T-helper 1 cell treated with Interleukin-12 subunit alpha and Interleukin-12 subunit beta and Interleukin-4 antibody, amounts not matched to agents 30 μg/mL and 1 μg/mL, for 36 hours (primary cell): Measurements from ENCODE around the gene BCKDHA.
"Not testable (repeated sequence)": the region's sequence is repeated elsewhere in the genome, so short reads cannot be mapped to it uniquely, and the experiment has no call there.

Experiments used
- H3K27ac Mint-ChIP-seq: one replicate; pipeline ENCODE4 v1.8.0; 2021; ENCODE audit warnings: mild to moderate bottlenecking, mixed read lengths
- H3K27me3 Mint-ChIP-seq: one replicate; pipeline ENCODE4 v1.8.0; 2021; ENCODE audit warnings: low read depth, mixed read lengths
- H3K36me3 Mint-ChIP-seq: one replicate; pipeline ENCODE4 v1.8.0; 2021; ENCODE audit warnings: low read depth, mixed read lengths
- H3K4me1 Mint-ChIP-seq: one replicate; pipeline ENCODE4 v1.8.0; 2021; ENCODE audit warnings: low read depth, mixed read lengths
- H3K4me3 Mint-ChIP-seq: one replicate; pipeline ENCODE4 v1.8.0; 2021; ENCODE audit warnings: mild to moderate bottlenecking, moderate library complexity, mixed read lengths
- H3K9me3 Mint-ChIP-seq: one replicate; pipeline ENCODE4 v1.8.0; 2021; ENCODE audit warnings: mixed read lengths

BCKDHA gene

DNA sequence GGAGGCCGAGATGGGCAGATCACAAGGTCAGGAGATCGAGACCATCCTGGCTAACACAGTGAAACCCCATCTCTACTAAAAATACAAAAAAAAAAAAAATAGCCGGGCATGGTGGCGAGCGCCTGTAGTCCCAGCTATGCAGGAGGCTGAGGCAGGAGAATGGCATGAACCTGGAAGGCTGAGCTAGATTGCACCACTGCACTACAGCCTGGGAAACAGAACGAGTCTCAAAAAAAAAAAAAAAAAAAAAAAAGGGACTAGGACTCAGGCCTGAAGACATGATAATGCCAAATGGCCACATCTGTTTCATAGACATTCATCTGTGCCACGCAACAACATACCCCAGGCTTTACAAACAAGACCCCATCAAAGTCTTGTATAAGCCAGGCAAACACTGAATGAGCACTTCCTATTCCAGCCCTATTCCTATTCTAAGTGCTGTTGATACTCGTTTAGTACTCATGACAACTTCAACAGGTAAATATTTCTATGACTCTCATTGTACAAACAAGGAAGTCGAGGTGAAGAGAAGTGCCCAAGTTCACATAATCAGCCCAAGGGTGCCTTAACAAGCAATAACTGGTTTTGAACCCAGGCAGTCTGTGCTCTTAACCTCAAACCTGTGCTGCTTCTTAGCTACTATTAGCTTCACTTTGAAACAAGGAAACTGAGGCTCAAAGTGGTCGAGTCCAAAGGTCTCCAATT lies 35.3 kb upstream of the BCKDHA start:
- no peaks in the 10 kb centered on the region for H3K9me3 Mint-ChIP-seq
- peak overlapping the region; percentile 99 for H3K27ac Mint-ChIP-seq
- no peaks in the 10 kb centered on the region for H3K27me3 Mint-ChIP-seq
- peak overlapping the region; percentile 95 for H3K4me3 Mint-ChIP-seq
- H3K36me3 Mint-ChIP-seq: peaks cover 5% of the 10 kb centered on the region
- H3K4me1 Mint-ChIP-seq: peaks cover 25% of the 10 kb centered on the region

DNA sequence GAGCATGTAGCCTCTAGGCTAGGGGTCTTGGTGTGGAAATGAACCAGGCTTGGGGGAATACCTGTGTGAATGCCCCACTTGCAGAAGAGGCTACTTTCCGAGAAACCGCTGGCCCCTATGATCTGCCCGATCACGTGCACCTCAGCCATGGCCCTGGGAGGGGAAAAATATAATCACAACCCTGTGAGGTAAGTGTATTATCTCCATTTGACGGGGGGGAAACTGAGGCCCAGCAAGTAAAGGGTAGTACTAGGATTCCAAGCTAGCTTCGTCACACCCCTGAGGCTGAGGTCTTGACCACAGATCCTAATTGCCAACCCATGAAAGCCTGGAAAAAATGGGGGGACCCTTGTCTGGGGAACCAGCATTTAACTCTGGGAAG lies 34.3 kb upstream of the BCKDHA start:
- H3K36me3 Mint-ChIP-seq: peaks cover 4% of the 10 kb centered on the region
- H3K4me1 Mint-ChIP-seq: peaks cover 17% of the 10 kb centered on the region
- peak overlapping the region; percentile 99 for H3K27ac Mint-ChIP-seq
- peak overlapping the region; percentile 95 for H3K4me3 Mint-ChIP-seq
- H3K27me3 Mint-ChIP-seq: no peaks in the 10 kb centered on the region
- H3K9me3 Mint-ChIP-seq: no peaks in the 10 kb centered on the region

DNA sequence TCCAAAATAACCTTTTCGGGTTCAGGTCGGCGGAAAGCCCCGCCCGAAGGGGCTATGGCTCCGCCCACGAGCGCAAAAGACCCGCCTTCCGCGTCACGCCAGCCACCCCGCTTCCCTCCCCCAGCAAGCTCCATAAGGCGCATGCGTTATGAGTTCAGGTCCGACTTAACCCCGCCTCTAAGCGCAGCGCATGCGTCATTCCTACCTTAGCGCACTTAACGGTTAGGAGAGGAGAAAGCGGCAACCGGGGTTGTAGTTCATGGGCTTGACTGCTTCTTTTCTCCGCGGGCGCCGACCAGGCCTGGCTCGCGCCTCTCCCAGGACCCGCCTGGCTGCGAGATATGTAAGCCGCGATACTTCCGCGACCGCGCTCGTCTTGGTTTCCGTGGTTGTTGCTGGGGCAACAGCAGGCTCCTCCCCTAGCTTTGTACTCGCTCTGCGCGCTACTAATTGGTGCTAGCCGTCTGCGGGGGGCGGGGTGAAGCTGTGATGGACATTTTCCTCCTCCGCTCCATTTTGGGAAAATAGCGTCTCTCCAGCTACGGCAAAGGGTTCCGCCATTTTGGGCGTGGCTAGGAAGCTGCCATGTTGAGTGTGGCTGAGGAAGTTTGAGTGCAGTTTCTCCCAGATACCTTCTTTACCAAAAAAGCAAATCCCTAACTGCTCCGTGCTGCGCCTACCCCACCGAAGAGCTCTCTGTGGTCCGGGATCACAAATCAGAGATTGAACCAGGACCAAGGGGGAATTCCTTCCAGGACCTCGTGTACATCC lies 33.7 kb upstream of the BCKDHA start, which contains the start of gene B9D2:
TSS of gene B9D2 (minus strand) at position 397 of the 771 bp plus-strand sequence. CDS start 630 bp downstream, outside the sequence.
- Mint-ChIP-seq H3K4me1 (peaks cover 14% of the 10 kb centered on the region), H3K4me3 (peak within 1 kb of the TSS; percentile 95), H3K27me3 (no peaks in the 10 kb centered on the region), H3K9me3 (no peaks in the 10 kb centered on the region), H3K27ac (peak within 1 kb of the TSS; percentile 99), H3K36me3 (peaks cover 4% of the 10 kb centered on the region)

DNA sequence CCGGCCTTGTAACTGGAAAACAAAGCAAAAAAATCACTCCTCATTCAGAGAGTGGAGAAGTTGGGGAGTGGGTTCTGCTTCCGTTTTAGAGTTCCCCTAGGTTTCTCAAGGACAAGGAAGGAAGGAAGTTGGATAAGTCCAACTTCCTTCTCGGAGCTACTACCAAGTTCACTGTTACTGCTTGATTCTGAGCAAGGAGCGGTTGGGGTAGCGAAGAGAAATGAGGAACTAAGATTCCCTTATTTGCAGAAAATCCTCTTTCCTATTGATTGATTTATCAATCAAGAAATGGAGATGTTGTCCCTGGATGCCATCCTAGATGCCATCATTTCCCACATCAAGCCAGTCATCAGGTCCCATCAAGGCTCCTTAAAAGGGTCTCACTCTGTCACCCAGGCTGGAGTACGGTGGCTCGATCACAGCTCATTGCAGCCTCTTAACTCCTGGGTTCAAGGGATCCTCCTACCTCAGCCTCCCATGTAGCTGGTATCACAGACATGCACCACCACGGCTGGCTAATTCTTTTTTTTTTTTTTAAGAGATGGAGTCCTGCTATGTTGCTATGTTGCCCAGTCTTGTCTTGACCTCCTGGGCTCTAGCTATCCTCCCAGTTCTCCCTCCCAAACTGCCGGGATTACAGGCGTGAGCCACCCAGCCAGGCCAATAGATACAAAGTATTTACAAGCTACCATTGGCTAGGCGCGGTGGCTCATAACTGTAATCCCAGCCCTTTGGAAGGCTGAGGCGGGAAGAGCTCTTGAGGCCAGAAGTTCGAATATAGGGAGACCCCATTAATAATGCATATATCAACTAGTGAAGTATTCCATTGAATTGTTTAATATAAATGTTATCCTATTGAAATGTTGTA lies 32.9 kb upstream of the BCKDHA start:
- peaks cover 4% of the 10 kb centered on the region for H3K36me3 Mint-ChIP-seq
- H3K4me1 Mint-ChIP-seq: peaks cover 14% of the 10 kb centered on the region
- peak overlapping the region; percentile 95 for H3K4me3 Mint-ChIP-seq
- no peaks in the 10 kb centered on the region for H3K27me3 Mint-ChIP-seq
- H3K9me3 Mint-ChIP-seq: no peaks in the 10 kb centered on the region
- peak overlapping the region; percentile 99 for H3K27ac Mint-ChIP-seq

DNA sequence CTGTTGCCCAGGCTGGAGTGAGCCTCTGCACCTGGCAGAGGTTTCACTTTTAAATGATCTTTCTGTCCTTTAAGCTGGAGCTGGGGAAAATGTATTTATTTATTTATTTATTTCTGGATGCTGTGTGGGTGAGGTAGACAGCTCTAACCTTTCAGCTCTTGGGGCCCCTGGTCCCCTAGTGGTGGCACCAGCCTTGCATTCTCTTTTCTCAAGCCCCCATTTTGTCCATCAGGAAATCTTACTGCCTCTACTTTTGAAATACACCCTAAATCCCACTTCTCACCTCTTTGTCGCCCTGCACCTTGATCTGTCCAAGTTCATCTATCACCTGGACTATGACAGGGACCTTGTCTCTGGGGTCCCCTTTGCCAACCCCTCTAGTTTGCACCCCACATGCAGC lies 31.5 kb upstream of the BCKDHA start:
- peak overlapping the region; percentile 3 for H3K4me3 Mint-ChIP-seq

DNA sequence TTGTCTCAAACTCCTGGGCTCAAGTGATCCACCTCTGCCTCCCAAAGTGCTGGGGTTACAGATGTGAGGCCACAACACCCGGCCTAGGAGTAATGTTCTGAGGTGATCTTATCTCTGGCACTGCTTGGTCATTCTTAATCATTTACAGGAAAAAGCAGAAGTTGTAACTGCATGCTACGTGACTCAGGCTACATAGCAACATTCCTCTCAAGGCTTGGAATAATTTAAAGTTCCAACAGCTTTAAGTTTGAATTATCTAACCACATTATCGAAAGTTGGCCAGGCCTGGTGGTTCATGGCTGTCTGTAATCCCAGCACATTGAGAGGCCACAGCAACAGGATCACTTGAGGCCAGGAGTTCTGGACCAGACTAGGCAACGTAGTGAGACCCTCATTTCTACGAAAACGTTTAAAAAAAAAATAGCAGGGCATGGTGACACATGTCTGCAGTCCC lies 29.7 kb upstream of the BCKDHA start:
- Mint-ChIP-seq H3K9me3 (no peaks in the 10 kb centered on the region), H3K4me1 (peaks cover 13% of the 10 kb centered on the region), H3K27me3 (no peaks in the 10 kb centered on the region), H3K27ac (no peak overlapping the region), H3K36me3 (peaks cover 7% of the 10 kb centered on the region), H3K4me3 (no peak overlapping the region)

More for the DNA sequence above, 31.5 kb upstream of the BCKDHA start:
- H3K27me3 Mint-ChIP-seq: no peaks in the 10 kb centered on the region
- peaks cover 4% of the 10 kb centered on the region for H3K36me3 Mint-ChIP-seq
- peaks cover 12% of the 10 kb centered on the region for H3K4me1 Mint-ChIP-seq
- H3K27ac Mint-ChIP-seq: no peak overlapping the region
- no peaks in the 10 kb centered on the region for H3K9me3 Mint-ChIP-seq

DNA sequence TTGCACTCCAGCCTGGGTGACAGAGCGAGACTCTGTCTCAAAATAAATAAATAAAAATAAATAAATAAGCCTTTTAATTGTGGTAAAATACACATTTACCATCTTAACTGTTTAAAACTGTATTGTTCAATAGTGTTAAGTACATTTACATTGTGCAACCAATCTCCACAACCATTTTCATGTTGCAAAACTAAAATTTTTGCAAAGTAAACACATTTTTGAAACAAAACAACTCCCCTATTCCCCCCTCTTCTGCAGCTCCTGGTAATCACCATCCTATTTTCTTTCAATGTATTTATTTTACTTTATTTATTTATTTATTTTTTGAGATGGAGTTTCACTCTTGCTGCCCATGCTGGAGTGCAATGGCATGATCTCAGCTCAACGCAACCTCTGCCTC lies 27.8 kb upstream of the BCKDHA start:
- H3K9me3 Mint-ChIP-seq: no peaks in the 10 kb centered on the region
- peaks cover 6% of the 10 kb centered on the region for H3K4me1 Mint-ChIP-seq
- no peaks in the 10 kb centered on the region for H3K27me3 Mint-ChIP-seq
- peaks cover 3% of the 10 kb centered on the region for H3K36me3 Mint-ChIP-seq
- H3K4me3 Mint-ChIP-seq: no peak overlapping the region
- no peak overlapping the region for H3K27ac Mint-ChIP-seq

DNA sequence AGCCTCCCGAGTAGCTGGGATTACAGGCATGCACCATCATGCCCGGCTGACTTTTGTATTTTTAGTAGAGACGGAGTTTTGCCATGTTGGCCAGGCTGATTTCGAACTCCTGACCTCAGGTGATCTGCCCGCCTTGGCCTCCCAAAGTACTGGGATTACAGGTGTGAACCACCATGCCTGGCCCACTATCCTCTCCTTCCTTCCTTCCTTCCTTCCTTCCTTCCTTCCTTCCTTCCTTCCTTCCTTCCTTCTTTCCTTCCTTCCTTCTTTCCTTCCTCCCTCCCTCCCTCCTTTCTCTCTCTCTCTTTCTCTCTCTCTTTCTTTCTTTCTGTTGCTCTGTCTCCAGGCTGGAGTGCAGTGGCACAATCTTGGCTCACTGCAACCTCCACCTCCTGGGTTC lies 26.5 kb upstream of the BCKDHA start:
- not testable (repeated sequence) for H3K4me1 Mint-ChIP-seq, H3K4me3 Mint-ChIP-seq, H3K27ac Mint-ChIP-seq, H3K9me3 Mint-ChIP-seq, H3K36me3 Mint-ChIP-seq, H3K27me3 Mint-ChIP-seq

DNA sequence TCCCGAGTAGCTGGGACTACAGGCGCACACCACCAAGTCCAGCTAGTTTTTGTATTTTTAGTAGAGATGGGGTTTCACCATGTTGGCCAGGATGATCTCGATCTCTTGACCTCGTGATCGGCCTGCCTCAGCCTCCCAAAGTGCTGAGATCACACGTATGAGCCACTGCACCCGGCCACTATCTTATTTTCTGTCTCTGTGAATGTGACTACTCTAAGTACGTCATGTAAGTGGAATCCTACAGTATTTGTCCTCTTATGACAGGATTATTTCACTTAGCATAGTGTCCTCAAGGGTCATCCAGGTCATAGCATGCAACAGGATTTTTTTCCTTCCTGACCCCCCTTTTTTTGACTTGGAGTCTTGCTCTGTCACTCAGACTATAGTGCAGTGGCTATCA lies 26.1 kb upstream of the BCKDHA start:
- Mint-ChIP-seq H3K36me3 (peaks cover 3% of the 10 kb centered on the region), H3K27ac (no peak overlapping the region), H3K4me1 (peaks cover 6% of the 10 kb centered on the region), H3K27me3 (no peaks in the 10 kb centered on the region), H3K4me3 (no peak overlapping the region), H3K9me3 (no peaks in the 10 kb centered on the region)

DNA sequence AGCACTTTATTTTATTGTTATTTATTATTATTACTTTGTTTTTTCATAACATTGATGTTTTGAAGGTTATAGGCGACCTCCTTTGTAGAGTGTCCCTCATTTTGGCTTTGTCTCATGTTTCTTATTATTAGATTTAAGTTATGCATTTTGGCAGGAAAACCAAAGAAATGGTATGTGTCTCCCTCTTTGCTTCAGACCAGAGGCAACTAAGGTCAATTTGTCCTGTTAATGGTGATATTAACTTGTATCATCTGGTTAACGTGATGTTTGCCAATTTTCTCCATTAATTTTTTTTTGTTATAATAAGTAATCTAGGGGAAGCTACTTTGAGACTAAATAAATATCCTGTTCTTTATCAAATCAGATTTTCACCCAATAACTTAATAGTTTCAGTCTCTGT lies 25.1 kb upstream of the BCKDHA start:
- Mint-ChIP-seq H3K9me3 (no peaks in the 10 kb centered on the region), H3K4me1 (peaks cover 12% of the 10 kb centered on the region), H3K4me3 (no peak overlapping the region), H3K27me3 (no peaks in the 10 kb centered on the region), H3K36me3 (peaks cover 3% of the 10 kb centered on the region), H3K27ac (no peak overlapping the region)

DNA sequence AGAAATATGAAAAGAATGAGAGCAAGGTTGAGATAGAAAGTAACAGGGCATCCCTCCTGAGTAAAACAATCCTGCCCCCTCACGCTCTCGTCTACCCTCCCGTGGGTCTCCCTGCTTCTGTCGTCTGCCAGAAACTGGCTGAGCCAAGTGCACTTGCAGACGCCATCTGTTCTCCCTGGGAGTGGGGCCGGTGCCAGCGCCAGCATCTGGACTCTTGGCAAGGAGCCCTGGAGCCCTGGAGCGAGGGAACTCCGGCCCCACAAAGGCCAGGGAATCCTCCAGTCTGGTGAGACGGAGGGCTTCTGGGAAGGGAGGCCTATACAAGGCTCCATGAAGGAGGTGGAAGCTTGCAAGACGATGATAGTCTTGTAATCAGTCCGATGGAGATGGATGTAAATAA lies 23.6 kb upstream of the BCKDHA start:
- H3K4me1 Mint-ChIP-seq: peaks cover 12% of the 10 kb centered on the region

DNA sequence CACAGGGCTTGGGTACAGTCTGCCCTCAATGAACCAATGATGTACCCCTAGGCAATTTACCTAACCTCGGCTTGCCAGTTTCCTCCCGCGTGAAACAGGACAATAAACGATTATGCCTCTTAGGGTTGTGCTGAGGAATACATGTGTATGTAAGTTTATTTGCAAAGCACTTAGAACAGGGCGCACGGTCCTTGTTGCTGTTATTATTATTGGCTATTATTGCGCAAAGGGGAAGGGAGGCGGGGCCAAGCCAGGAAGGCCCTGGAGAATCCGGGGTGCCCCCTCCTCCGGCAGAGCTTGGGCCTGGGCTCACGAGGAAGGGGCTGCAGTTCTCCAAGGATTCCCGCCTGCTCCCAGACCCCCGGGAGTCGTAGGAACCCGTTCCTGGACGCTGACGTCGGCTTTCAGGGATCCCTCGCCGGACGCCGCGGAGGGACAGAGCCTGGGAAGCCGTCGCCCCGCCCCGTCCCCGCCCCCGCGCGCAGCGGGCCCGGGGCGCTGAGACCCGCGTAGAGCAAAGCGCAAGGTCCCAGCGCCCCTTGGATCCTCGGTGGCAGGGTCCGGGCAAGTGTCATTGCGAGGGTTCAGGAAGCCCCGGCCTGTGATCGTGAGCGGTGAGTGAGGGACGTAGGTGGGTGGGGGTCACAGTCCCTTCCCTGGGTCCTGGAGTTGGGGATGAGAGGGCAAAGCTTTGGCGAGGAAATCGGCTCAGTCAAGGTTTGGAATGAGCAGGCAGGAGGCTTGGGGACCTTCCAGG lies 21.2 kb upstream of the BCKDHA start, which contains the start of gene TMEM91:
TSS of gene TMEM91 (plus strand) at position 293 of the 757 bp plus-strand sequence. CDS start 1,777 bp downstream, outside the sequence.
- peaks cover 10% of the 10 kb centered on the region for H3K4me1 Mint-ChIP-seq
- H3K36me3 Mint-ChIP-seq: peaks cover 1% of the 10 kb centered on the region
- peak within 1 kb of the TSS; percentile 78 for H3K4me3 Mint-ChIP-seq
- H3K27ac Mint-ChIP-seq: peak within 1 kb of the TSS; percentile 67
- H3K9me3 Mint-ChIP-seq: no peaks in the 10 kb centered on the region
- no peaks in the 10 kb centered on the region for H3K27me3 Mint-ChIP-seq

More for the DNA sequence above, 23.6 kb upstream of the BCKDHA start:
- Mint-ChIP-seq H3K4me3 (no peak overlapping the region), H3K27me3 (no peaks in the 10 kb centered on the region), H3K36me3 (peaks cover 3% of the 10 kb centered on the region), H3K27ac (peak overlapping the region; percentile 31), H3K9me3 (no peaks in the 10 kb centered on the region)

DNA sequence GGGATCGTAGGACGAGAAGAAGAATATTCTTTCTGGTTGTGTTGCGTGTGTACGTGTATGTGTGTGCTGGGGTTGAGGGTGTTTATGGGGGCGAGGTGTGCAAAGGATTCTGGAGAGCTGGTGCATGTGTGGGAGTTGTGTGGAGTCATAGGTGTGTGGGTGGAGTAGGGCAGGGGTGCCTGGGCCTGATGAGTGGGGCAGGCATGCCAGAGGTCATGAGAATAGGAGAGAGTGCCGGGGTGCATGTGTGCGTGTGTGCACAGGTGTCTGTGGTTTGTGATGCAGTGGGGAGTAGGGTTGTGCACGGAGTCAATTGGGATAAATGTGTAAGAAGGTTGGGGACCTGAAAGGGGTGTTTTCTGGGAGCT lies 20.6 kb upstream of the BCKDHA start:
- H3K9me3 Mint-ChIP-seq: no peaks in the 10 kb centered on the region
- peaks cover 10% of the 10 kb centered on the region for H3K4me1 Mint-ChIP-seq
- H3K36me3 Mint-ChIP-seq: no peaks in the 10 kb centered on the region
- H3K27me3 Mint-ChIP-seq: no peaks in the 10 kb centered on the region
- peak overlapping the region; percentile 67 for H3K27ac Mint-ChIP-seq
- peak overlapping the region; percentile 78 for H3K4me3 Mint-ChIP-seq
